GM18499 (cell line): ENCODE data around the gene PSMD4.
"Not testable (repeated sequence)": the region's sequence is repeated elsewhere in the genome, so short reads cannot be mapped to it uniquely, and the experiment has no call there.

ENCODE experiments used
- ATAC-seq: cut with Tn5 transposase; IDR thresholded peaks from one replicate; pipeline ENCODE4 v1.9.1; 2021; ENCODE audit warnings: moderate number of reproducible peaks; ENCODE audit not compliant: insufficient read depth, unreplicated experiment

Gene PSMD4

GRCh38 chr1:151266821-151267220, 12.3 kb downstream of the PSMD4 start:
- no peak for ATAC-seq

DNA sequence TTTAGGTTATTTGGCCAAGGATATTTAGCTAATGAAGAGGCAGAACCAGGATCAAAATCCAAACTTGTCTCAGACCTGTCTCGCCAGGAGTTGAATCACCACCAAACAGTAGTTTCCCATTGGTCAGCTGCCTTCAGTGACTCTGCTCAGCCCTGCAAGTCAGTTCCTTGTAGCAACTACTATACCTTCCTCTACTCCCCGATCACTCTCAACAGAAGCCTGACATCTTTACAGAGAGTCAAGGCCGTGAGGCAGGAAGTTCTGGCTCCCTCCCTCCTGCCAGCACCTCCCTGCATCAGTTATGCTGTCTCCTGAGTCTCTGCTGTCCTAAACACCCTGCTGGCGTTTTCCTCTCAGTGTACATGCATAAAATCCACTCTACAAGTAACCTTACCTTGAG, 13.2 kb downstream of the PSMD4 start:
- no peak for ATAC-seq

DNA sequence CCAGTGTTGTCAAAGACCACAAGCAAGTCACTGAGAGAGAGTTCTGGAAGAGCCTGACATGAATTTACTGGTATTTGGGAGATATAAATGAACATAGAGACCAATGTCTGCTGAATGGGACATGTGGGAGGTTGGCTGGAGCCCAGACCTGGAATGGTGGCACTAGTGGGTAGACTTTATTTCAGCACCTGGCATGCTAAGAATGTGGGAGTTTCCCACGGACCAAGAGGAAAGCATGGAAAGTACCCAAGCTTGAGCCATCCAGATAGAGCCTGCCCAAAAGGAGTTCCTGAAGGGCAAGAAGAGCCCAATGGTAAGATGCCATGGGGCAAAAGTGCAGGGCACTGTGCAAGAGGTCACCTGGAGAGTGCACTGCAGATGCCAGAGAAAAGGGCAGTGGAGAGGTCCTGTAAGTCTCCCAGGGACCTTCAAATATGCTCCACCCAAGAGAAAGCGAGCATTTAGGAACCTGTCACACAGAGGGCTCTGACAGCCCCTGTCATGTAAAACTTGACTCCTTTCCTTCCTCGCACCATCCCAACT, 19.5 kb downstream of the PSMD4 start:
- no peak for ATAC-seq

GRCh38 chr1:151275341-151275740, 20.8 kb downstream of the PSMD4 start:
- ATAC-seq: not testable (repeated sequence)

DNA sequence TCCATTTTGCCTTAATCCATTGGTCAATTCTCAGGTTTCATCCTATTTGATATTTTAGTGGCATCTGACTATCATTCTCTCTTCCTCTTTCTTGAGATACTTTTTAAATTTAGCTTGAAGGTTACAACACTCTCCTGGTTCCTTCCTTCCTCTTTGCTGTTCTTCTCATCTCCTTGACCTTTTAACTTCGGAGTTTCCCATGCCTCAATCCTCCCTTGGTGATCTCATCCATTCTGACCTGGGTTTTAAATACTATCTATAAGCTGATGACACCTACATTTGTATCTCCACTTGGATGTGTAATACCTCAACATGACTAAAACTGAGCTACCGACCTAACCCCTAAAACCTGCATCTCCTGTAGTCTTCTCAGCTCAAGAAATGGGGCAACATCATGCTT, 22.7 kb downstream of the PSMD4 start:
- no peak for ATAC-seq

GRCh38 chr1:151281225-151281968, 26.9 kb downstream of the PSMD4 start:
- ATAC-seq: no peak

DNA sequence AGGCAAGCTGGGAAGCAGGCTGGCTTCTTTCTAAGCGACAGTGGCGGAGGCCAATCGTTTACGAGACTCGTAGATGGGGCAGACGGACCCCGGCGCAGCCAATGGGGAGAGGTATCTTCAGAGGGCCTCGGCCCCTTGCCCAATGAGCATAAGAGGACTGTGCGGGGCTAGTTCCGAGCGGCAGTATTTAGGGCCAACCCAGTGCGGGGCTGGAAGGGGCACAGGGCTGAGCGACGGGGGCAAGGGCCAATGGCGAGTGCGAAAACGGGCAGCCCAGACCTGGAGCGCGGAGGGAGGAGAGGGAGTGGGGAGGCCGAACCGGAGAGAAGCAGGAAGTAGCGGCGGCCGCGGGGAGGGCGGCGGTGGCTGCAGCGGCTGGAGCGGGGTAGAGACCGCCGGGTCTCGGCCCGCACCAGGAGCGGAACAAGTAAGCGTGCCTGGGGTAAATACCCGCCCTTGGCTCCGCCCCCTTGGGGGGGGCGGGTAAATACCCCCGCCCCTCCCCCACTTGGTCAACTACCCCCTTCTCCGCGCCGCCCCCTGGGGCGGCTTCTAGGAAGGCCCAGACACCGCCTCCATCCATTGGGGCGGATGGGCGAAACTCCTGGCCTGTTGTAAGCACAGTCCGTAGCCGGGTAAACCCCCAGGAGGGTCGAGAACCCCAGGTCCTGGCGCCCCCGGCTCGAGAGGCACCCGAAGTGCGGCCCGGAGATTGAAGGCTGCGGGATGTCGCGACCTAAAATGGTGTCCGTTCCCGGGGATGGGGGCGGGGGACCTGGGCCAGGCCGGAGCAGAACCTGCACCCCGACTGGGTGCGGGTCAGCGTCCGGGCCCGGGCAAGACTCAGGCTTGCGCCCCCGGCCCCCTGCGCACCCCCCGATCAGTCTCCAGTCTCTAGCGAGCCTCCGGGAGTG, 27.7 kb downstream of the PSMD4 start, which contains the start of gene ZNF687:
ZNF687 (plus strand) TSS at position 331 of the 914 bp plus-strand sequence. CDS start 3,993 bp downstream, outside the sequence.
- peak; percentile 70 for ATAC-seq

DNA sequence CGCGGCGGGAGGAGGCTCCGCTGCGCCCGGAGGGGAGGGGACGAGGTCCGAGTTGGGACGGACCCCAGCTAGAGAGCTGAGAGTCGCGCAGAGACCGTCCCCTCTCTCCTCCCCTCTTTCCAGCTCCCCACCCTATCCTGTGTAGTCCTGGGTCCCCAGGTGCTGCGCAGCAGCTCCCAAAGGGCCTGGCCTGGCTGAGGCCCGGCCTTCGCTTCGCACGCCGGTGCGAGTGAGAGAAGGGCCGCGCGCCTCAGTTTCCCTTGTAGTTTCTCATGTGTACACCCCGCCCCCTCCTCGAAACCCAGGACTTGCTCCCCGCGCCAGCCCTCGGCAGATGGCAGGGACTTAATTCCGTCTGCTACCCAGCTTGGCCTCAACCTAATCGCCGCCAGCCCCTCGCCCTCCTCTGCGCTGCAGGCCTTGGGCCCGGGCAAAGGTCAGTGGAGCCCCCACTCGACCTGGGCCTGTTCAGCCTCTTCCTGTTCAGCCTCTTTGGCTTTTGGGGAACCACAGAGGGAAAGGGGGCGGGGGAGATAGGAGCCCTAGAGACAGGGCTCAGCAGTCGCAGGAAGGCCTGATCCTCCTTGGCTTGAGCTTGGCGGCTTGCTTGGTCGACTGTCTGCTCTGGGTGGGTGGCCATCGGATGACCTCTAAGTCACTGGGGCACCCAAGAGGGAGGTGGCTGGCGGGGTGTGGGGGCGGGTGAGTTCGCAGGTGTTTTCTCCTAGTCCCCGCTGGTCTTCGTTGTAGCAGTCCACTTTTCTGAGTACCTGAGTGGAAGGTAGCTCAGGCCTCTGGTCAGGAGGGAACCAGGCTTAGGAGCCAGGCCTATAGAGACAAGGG, 28.6 kb downstream of the PSMD4 start:
- no peak for ATAC-seq

DNA sequence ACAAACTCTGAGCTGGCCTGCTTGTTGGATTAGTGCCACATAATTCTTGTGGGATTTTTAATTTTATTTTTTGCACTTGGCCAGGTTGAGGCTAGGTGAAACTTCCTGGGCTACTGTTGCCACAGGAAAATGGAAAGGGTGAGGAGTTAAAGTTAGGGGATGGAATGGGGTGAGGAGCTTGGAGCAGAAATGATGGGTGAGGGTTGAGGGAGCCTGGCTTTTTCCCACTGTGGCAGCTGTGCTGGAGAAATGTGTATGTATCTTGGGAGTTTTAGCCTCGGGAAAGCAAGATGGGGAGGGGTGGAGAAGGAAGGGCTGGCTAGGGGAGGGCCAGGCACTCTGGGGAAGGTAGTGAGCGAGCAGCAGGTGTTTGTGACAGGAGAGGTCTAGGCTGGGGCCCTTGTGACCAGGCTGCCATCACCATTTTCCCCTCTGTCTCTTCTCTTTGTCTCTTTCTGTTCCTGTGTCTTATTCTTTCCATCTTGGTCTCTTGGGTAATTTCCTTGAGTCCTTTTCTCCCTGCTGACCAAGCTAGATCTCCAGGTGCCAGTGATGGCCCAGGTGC, 29.6 kb downstream of the PSMD4 start:
- no peak for ATAC-seq

DNA sequence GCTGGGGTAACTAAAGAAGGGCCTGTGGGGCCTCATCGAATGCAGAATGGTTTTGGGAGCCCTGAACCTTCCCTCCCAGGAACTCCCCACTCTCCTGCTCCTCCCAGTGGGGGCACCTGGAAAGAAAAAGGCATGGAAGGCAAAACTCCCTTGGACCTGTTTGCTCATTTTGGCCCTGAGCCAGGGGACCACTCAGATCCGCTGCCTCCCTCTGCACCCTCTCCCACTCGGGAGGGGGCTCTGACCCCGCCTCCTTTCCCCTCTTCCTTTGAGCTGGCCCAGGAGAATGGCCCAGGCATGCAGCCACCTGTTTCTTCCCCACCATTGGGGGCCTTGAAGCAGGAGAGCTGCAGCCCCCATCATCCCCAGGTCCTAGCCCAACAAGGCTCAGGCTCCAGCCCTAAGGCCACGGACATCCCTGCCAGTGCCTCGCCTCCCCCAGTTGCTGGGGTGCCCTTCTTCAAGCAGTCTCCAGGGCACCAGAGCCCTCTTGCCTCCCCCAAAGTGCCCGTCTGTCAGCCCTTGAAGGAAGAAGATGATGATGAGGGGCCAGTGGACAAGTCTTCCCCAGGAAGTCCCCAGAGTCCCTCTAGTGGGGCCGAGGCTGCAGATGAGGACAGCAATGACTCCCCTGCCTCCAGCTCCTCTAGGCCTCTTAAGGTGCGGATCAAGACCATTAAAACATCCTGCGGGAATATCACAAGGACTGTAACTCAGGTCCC, 32.2 kb downstream of the PSMD4 start:
- no peak for ATAC-seq

DNA sequence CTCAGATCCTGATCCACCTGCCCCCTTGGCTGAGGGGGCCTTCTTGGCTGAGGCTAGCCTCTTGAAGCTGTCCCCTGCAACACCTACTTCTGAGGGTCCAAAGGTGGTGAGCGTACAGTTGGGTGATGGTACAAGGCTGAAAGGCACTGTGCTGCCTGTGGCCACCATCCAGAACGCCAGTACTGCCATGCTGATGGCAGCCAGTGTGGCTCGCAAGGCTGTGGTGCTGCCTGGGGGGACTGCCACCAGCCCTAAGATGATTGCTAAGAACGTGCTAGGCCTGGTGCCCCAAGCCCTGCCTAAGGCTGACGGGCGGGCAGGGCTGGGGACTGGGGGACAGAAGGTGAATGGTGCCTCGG, 32.8 kb downstream of the PSMD4 start:
- no peak for ATAC-seq

- ATAC-seq: no peak
Measured at GRCh38 chr1:151287767-151288500, 33.4 kb downstream of the PSMD4 start.

DNA sequence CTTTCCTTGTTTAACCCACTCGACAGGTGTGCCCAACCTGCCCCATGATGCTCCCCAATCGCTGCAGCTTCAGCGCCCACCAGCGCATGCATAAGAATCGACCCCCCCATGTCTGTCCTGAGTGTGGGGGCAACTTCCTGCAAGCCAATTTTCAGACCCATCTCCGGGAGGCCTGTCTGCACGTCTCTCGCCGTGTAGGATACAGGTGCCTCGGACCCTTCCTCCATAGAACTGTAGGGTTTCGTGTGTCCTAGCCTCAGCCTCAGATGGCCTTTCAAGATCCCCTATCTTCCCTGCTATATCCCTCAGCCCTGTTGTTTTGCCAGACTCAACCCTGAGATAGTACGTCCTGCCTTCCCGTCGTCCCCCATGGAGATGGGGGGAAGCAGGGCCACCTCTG, 34.0 kb downstream of the PSMD4 start:
- no peak for ATAC-seq

- ATAC-seq: no peak
Measured at GRCh38 chr1:151289080-151289935, 34.8 kb downstream of the PSMD4 start.

DNA sequence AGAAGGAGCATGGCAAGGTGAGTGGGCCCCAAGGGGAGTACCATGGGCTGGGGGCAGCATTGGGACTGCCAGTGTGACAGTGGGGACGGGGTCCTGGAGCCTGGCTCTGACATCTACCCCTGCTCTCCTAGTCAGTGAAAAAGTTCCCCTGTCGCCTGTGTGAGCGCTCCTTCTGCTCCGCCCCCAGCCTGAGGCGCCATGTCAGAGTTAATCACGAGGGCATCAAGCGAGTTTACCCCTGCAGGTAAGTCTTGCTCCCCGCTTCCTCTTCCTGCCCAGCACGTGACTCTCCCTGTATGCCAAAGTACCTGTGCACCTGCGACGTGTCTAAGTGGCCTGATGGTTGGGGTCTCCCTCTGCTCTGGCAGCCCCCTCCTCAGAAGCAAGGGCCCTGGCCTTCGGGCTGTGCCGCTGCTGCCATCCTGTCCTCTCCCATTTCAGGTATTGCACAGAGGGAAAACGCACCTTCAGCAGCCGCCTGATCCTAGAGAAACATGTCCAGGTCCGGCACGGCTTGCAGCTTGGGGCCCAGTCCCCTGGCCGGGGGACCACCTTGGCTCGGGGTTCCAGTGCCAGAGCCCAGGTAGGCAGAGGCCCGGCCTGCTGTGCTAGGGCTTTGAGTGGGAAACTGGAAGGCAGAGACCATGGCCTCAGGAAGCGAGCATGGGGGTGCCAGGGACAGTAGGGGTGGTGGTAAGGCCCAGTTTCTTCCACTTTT, 35.6 kb downstream of the PSMD4 start:
- no peak for ATAC-seq

- ATAC-seq: no peak
Measured at GRCh38 chr1:151290709-151291303, 36.3 kb downstream of the PSMD4 start.
